Prostate gland (tissue), 2 donors: ENCODE data around the gene PLOD3. TPM values are rescaled to one million over a fixed set of nuclear protein-coding genes. Genes with fewer than 3 reads are reported as not detected.

ENCODE experiments used
- DNase-seq: peaks from one replicate; pipeline ENCODE4 v3.0.0-alpha.2; 2019; ENCODE audit warnings: low spot score
- H3K27ac ChIP-seq, 2 donors: fragments of 200-600 bp; sonication (generic); 2 replicates each; pipeline ENCODE4 v1.5.1; 2017 to 2019
- H3K27me3 ChIP-seq: fragments of 200-600 bp; sonication (generic); replicated peaks from 2 replicates; pipeline ENCODE4 v1.5.1; 2019; ENCODE audit not compliant: insufficient read depth
- H3K36me3 ChIP-seq, 2 donors: fragments of 200-600 bp; sonication (generic); 1 replicate in 1 of 2; 2 replicates in 1 of 2; pipeline versions ENCODE4 v1.5.1 to v1.8.1; 2017 to 2019
- H3K4me1 ChIP-seq: fragments of 200-600 bp; sonication (generic); replicated peaks from 2 replicates; pipeline ENCODE4 v1.5.1; 2019
- H3K4me3 ChIP-seq, 2 donors: fragments of 200-600 bp; sonication (generic); 2 replicates each; pipeline ENCODE4 v1.5.1; 2017 to 2019
- H3K9me3 ChIP-seq: fragments of 200-600 bp; sonication (generic); 2 replicates; pipeline ENCODE4 v1.5.1; 2017
- POLR2A ChIP-seq: fragments of 450-650 bp; IDR thresholded peaks from one replicate; pipeline ENCODE4 v1.6.1; 2016; ENCODE audit warnings: antibody characterized with exemption, mild to moderate bottlenecking
- POLR2AphosphoS5 ChIP-seq: sonication (generic); formaldehyde crosslinking; IDR thresholded peaks from one replicate; pipeline ENCODE4 v1.6.1; 2017; ENCODE audit warnings: antibody characterized with exemption
- WGBS: methylation state at CpG from one replicate; pipeline ENCODE4 v1.1.5; 2018; 5-methylcytosine and 5-hydroxymethylcytosine counted together
- intact Hi-C: fragments of 100-400 bp; cut with DNase I; formaldehyde crosslinking; loops from one replicate; pipeline ENCODE4 v1.14.2; 2022
- total RNA-seq, 2 donors: library from RNA; depleted of rRNA; stranded (reverse); fragments of >200 nt; gene quantifications; one replicate each; pipeline ENCODE4 v1.1.0, GENCODE V29; 2016
- TF ChIP-seq, protein P1 (sequence below), 4 experiments: fragments of 200-600 bp in 2 of 4; fragments of 450-650 bp in 2 of 4; sonication (generic) in 2 of 4; IDR thresholded peaks; 1 replicate in 3 of 4; 2 replicates in 1 of 4; pipeline ENCODE4 v1.5.1; 2016 to 2019; ENCODE audit warnings: antibody characterized with exemption in 4 of 4, mild to moderate bottlenecking in 2 of 4, moderate library complexity in 2 of 4

PLOD3 gene
- total RNA-seq, 2 donors from 2014 or later: 24.2 to 52.5 TPM

DNA sequence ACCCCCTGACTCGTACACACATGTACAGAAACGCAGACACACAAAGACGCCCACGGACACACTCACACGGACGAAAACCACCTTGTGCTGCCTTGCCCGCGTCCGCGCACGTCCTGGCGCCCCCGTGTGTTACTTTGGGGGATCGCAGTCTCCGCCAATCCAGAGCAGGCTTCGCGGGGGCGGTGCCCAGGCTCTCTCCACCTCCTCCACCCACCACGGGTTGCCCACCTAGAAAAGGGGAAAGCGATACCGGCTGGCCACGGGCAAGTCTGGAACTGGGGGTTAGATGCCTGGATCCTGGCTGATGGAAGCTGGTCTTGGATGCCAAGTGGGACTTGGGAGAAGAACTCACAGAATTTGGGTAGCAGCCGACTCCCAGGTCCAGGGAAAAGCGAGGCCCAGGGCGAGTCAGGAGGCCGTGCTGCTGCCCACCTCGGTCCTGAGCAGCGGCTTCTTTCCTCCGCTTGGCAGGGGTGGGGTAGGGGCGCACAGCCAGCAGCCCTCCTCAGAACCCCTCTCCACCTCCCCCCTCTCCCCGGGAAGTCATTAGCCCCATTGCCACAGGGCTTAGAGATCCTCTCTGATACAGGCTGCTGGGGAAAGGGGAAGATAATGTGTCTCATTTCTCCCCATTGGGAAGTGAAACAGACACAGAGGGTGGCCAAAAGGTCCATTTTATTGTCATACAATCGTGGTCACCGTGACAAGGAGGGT is 47.4 kb downstream of the PLOD3 start:
- Histone ChIP-seq H3K9me3 (no peaks in the 10 kb centered on the region), H3K4me1 (peaks cover 5% of the 10 kb centered on the region), H3K27me3 (peaks cover 63% of the 10 kb centered on the region), H3K27ac (no peak overlapping the region), H3K36me3 (no peaks in the 10 kb centered on the region), H3K4me3 (no peak overlapping the region)
- 1% methylated on average over 30 of the region's 33 CpGs for WGBS
- peak; percentile 47 for DNase-seq
- TF ChIP-seq POLR2AphosphoS5 (peak; percentile 19), POLR2A (no peak)
- TF ChIP-seq, protein P1, sequence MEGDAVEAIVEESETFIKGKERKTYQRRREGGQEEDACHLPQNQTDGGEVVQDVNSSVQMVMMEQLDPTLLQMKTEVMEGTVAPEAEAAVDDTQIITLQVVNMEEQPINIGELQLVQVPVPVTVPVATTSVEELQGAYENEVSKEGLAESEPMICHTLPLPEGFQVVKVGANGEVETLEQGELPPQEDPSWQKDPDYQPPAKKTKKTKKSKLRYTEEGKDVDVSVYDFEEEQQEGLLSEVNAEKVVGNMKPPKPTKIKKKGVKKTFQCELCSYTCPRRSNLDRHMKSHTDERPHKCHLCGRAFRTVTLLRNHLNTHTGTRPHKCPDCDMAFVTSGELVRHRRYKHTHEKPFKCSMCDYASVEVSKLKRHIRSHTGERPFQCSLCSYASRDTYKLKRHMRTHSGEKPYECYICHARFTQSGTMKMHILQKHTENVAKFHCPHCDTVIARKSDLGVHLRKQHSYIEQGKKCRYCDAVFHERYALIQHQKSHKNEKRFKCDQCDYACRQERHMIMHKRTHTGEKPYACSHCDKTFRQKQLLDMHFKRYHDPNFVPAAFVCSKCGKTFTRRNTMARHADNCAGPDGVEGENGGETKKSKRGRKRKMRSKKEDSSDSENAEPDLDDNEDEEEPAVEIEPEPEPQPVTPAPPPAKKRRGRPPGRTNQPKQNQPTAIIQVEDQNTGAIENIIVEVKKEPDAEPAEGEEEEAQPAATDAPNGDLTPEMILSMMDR (IDR thresholded peaks at IDR 0.05): peak; percentile 51 to 78 (median 64)
- intact Hi-C loops: no loop called here

DNA sequence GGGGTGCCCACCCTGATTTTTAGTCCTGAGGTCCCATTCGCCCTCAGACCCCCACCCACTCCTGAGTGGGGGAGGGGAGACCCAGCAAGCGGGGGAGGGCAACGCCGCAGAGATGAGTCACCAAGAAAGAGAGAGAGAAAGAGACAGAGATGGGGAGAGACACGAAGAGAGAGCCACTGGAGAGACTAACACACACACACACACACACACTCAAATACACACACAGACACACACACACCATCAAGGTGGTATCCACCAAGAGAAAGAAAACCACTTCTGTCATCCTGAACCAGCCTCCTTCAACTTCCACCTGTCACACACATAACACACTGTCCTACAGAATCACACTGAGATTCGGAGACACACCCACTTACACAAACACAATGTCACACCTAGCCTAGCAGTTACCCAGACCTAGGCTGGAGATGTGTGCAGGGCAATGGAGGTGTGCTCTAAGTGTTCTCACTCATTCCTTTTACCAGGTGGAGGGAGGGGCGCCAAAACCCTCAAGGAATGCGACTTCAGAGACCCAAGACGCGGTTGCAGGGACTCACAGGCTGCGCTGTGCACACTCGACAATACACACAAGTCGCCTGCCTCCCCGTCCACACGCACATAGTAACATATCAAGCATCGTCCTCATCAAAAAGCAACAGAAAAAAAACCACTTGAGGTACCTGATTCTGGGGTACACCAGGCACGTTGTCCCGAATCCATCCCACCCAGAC is 48.1 kb downstream of the PLOD3 start:
- H3K9me3 ChIP-seq: no peaks in the 10 kb centered on the region
- H3K4me1 ChIP-seq: peaks cover 8% of the 10 kb centered on the region
- H3K36me3 ChIP-seq: no peaks in the 10 kb centered on the region
- peaks cover 59% of the 10 kb centered on the region for H3K27me3 ChIP-seq
- TF ChIP-seq, protein P1 (IDR thresholded peaks at IDR 0.05): no peak
- no peak for TF ChIP-seq POLR2AphosphoS5
- no peak for TF ChIP-seq POLR2A
- DNase-seq: no peak
- WGBS: 4% methylated on average over 16 of the region's 18 CpGs
- no peak overlapping the region for H3K27ac ChIP-seq
- intact Hi-C loops: no loop called here
- no peak overlapping the region for H3K4me3 ChIP-seq

DNA sequence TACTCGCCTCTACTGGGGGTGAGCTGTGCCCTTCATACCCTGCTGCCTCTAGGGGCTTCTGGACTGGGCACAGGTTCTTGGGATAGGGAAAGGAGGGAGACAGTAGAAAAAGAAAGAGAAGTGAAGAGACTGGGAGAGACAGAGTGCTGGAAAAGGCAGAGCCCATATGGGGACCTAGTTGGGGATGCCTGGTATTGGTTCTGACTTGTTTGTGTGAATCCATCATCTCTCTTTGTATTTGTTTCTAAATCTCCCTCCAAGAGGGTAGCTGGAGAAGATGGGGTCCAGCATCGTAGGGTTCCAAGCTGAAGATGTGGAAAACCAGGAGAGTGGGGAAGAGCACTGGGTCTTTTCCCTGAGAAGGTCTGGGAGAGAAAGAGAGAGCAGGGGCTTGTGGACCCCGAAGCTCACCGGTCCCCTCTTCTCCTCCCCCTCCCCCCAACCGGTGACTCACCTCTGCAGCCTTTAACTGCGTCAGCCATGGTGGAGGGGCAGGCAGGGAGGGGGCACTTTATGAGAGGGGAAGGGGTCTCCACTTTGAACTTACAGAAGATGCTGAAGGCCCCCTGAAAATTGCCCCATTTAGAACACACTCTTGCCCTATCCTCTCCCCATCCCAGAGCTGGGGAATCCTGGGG is 48.9 kb downstream of the PLOD3 start:
- H3K4me3 ChIP-seq: no peak overlapping the region
- TF ChIP-seq, protein P1 (IDR thresholded peaks at IDR 0.05): no peak
- TF ChIP-seq POLR2AphosphoS5 (no peak), POLR2A (no peak)
- H3K27ac ChIP-seq: no peak overlapping the region
- intact Hi-C loops: no loop called here
- no peak for DNase-seq
- 5% methylated on average over 6 of the region's 6 CpGs for WGBS
- peaks cover 15% of the 10 kb centered on the region for H3K4me1 ChIP-seq
- peaks cover 53% of the 10 kb centered on the region for H3K27me3 ChIP-seq
- no peaks in the 10 kb centered on the region for H3K9me3 ChIP-seq
- H3K36me3 ChIP-seq: no peaks in the 10 kb centered on the region

DNA sequence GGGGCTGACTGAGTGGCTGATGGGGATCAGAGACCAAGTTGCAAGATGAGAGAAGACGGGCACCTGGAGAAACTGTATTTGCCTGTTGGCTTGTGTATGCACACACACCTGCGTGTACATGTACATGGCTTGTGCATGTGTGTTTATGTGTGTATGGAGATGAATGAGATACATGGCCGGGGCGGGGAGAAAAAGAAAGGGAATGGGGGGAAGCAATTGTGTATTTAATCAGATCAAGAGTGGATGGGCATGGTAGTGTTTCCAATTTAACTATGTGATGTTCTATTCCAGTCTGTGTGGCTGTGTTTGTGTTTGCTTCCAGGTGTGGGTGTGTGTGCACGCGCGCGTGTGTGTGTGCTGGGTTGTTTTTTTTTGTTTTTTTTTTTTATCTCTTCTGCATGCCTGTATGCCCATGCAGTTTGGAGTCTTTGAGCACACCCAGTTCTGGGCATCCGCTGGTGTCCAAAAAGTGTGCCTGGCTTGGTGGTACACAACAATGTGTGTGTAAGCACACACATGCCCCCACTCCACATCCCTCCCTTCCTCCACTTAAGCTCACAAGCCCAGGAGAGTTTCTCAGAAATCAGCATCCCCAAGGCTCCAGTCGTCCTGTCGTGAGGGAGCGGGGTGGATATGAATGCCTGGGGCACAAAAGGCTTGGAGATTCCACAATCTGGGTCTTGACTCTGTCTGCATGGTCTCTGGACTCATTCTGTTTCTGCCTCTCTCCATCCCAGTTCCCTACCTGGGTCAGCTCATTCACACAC is 49.6 kb downstream of the PLOD3 start:
- H3K36me3 ChIP-seq: no peaks in the 10 kb centered on the region
- H3K27ac ChIP-seq: no peak overlapping the region
- H3K4me3 ChIP-seq: no peak overlapping the region
- WGBS: 2% methylated on average over 12 of the region's 12 CpGs
- H3K9me3 ChIP-seq: no peaks in the 10 kb centered on the region
- intact Hi-C loops: no loop called here
- TF ChIP-seq, protein P1 (IDR thresholded peaks at IDR 0.05): no peak
- no peak for TF ChIP-seq POLR2AphosphoS5
- no peak for TF ChIP-seq POLR2A
- DNase-seq: no peak
- peaks cover 51% of the 10 kb centered on the region for H3K27me3 ChIP-seq
- H3K4me1 ChIP-seq: peaks cover 18% of the 10 kb centered on the region
